Bronchial epithelial cell (primary cell): ENCODE data around the gene DPM2. TPM values are rescaled to one million over a fixed set of nuclear protein-coding genes. Genes with fewer than 3 reads are reported as not detected.

ENCODE experiments used
- DNase-seq: peaks from one replicate; pipeline ENCODE4 v3.0.0-alpha.2; 2010; ENCODE audit warnings: low read depth
- FAIRE-seq: peaks from 2 replicates; lab custom pipeline; 2011; peaks lifted over from hg19 to GRCh38; lab: Jason Lieb, UNC
- H3K27me3 ChIP-seq: 2 replicates; pipeline ENCODE4 v1.5.1; 2011; ENCODE audit warnings: low read length; ENCODE audit not compliant: control insufficient read depth, insufficient read depth
- H3K36me3 ChIP-seq: 2 replicates; pipeline ENCODE4 v1.5.1; 2011; ENCODE audit warnings: low read length; ENCODE audit not compliant: control insufficient read depth, insufficient read depth
- H3K4me3 ChIP-seq: 2 replicates; pipeline ENCODE4 v1.5.1; 2011; ENCODE audit warnings: mild to moderate bottlenecking, low read depth, low read length, control low read depth
- total RNA-seq: library from RNA; depleted of rRNA; stranded (reverse); fragments of >200 nt; gene quantifications from 2 replicates; pipeline ENCODE4 v1.2.1, GENCODE V29; 2014
- TF ChIP-seq, protein P1 (sequence below): IDR thresholded peaks from 2 replicates; pipeline ENCODE4 v1.5.1; 2011; ENCODE audit warnings: mild to moderate bottlenecking, moderate library complexity, low read length, control low read depth, inconsistent platforms; ENCODE audit not compliant: insufficient read depth, severe bottlenecking

Gene DPM2
- total RNA-seq, 1 donor from 2014 or later, result 11.8 TPM

DNA sequence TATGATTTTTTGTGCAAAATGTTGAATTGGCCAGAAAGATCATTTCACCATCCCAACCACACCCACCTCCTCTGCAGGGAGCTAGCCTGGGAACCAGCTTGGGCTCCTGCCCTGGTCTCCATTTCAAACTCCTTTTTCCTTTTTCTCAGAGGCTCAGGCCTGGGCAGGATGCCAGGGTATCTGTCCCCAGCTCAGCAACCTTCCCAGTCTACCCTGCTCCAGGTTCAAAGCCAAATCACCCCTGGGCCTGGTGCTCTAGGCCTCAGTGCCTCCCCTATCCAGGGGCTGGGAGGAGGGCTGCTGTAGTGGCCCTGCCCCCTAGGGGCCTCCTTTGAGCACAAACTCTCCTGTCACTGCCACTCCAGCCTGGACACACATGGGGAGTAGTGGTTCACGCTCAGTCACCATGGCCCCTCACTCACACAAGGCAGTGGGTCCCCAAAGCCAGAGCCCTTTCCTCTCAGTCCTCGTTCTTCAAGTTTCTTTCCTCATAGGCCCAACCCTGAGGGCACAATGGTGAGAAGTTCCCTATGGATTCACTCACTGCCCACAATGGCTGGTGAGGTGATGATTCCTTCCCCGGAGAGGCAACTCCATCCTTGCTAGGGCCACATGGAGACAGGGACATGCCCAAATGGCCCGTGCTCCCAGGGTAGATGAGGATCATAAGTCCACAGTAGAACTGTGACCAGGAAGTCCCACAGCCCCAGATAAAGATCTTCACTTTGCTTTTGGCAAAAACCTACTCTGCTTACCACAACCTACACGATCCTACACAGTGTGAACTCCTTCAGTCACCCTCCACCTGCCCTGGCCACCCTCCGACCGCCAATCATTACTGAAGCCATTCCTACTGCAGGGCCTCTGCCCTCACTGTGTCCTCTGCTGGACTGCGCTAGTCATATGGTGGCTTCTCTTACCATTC, 19.2 kb downstream of the DPM2 start:
- no peaks in the 10 kb centered on the region for H3K36me3 ChIP-seq
- FAIRE-seq, result no peak
- TF ChIP-seq, protein P1, sequence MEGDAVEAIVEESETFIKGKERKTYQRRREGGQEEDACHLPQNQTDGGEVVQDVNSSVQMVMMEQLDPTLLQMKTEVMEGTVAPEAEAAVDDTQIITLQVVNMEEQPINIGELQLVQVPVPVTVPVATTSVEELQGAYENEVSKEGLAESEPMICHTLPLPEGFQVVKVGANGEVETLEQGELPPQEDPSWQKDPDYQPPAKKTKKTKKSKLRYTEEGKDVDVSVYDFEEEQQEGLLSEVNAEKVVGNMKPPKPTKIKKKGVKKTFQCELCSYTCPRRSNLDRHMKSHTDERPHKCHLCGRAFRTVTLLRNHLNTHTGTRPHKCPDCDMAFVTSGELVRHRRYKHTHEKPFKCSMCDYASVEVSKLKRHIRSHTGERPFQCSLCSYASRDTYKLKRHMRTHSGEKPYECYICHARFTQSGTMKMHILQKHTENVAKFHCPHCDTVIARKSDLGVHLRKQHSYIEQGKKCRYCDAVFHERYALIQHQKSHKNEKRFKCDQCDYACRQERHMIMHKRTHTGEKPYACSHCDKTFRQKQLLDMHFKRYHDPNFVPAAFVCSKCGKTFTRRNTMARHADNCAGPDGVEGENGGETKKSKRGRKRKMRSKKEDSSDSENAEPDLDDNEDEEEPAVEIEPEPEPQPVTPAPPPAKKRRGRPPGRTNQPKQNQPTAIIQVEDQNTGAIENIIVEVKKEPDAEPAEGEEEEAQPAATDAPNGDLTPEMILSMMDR, result peak; percentile 11
- no peaks in the 10 kb centered on the region for H3K27me3 ChIP-seq
- H3K4me3 ChIP-seq, result no peak overlapping the region
- DNase-seq, result no peak

DNA sequence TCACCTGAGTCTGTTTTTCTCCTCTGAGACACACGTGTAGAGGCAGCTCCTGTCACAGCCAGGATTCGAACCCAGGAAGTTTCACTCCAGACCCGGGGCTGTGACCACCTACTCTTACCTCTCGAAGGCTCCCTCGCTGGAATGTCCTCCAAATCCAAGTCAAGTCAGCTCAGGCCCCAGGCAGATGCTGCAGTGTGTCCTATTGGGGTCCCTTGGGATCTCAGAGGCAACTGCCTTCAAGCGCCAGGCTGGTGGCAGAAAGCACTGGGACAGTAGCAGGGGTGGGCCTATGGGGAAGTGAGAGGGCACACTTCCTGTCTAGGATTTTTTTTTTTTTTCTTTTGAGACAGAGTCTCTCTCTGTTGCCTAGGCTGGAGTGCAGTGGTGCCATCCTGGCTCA, 20.1 kb downstream of the DPM2 start:
- peaks cover 4% of the 10 kb centered on the region for H3K36me3 ChIP-seq
- H3K27me3 ChIP-seq, result no peaks in the 10 kb centered on the region
- no peak for DNase-seq
- FAIRE-seq, result no peak
- TF ChIP-seq, protein P1, result no peak
- no peak overlapping the region for H3K4me3 ChIP-seq

DNA sequence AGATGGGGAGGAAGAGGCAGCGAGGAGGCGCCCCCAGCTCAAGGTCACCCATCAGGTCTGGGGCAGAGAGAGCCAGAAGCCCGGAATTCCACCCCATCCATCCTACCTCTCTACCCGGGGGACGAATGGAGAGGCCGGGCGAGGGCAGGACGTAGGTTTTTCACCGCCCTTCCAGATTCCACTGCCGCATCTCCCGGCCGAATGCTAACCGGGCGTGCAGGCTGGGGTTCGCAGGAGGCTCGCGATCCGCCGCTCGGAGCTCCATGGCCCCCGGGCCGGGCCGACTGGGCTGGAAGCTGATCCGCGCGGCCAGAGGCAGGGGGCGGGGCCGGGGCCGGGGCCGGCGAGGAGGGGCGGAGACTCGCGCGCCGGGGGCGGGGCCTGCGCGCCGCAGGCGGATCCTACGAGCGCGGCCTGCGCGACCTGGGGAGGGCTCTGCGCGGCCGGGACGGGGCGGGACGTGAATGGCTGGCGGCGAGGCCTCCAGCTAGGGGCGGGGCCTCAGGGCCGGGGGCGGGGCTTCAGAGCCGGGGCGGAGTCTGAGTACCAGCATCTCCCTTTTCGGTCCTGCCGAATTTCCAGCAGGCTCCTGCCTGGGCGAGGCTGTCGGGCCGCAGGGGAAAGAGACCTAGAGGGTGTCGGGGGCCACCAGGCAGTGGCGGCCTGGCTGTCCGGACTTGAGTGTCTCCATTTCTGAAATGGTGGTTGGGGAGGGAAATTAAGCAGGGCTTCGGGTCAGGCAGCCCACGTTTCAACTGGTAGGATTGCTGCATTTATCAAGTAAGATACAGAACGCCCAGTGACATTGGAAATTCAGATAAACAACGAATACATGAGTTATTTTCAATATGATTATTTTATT, 20.7 kb downstream of the DPM2 start, which contains the start of gene ST6GALNAC4:
ST6GALNAC4 (minus strand) TSS at position 322 of the 862 bp plus-strand sequence. CDS start 622 bp downstream, outside the sequence.
- Histone ChIP-seq H3K36me3 (peaks cover 9% of the 10 kb centered on the region), H3K4me3 (peak within 1 kb of the TSS; percentile 59), H3K27me3 (no peaks in the 10 kb centered on the region)
- TF ChIP-seq, protein P1, result no peak
- no peak for FAIRE-seq
- no peak for DNase-seq

DNA sequence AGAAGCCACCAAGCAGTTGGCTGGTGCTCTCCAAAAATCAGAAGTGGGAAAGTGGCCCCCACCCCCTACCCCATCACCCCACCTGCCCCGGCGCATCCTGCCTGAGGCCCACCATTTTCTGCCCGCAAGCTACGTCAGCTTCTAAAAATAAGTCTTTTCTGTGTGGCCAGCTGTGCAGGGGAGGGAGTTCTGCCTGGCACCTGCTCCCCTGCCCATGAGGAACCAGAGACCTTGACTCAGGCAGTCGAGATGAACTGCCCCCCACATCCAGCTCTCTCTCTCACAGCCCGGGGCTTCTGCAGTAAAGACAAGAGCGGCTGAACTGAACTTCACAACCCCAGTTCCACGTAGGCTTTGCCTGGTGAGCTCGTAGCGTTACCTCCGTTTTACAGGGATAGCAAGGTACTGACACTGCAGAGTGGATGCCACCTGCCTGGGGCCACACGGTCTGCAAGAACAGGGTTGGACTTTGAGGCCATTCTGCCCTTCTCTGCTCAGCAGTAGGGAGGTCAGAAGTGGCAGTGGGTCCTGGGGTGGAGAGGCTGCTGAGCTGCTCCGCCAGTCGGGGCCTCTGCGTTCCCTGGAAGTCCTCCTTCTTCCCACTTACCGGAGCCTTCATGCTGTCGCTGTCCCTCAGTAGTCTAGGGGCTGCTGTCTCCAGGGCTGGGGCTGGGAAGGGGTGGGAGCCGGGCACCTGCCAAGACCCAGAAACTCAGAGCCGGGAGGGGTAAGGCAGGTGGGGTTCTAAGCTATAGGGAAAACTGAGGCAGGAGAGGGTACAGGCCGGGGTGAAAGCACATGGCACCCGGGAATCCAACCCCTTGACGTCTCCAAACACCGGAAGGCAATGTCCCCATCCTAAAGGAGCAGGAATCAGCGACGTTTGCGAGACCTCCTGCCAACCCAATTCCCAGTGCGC, 21.6 kb downstream of the DPM2 start:
- no peaks in the 10 kb centered on the region for H3K27me3 ChIP-seq
- DNase-seq, result no peak
- no peak for FAIRE-seq
- H3K36me3 ChIP-seq, result peaks cover 12% of the 10 kb centered on the region
- peak overlapping the region; percentile 59 for H3K4me3 ChIP-seq
- TF ChIP-seq, protein P1, result no peak

DNA sequence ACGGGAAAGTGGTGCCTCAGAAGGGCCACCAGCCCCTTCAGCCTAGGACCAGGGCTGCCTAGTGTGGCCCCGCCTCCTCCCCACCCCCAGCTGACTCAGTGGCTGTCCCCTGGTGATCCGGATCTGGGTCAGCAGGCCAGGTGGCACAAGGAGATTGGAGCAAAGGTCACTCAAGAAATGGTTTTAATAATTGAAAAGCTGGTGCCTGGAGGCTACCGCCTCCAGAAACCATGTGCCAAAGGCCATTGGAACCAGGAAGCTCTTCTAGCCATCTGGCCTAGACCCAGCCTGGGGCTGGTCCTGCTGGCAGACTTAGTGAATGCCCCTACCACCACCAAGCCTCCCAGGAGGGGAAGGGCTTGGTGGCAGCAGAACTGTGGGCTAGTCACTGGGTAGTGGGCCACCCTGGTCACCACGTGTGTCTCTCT, 22.3 kb downstream of the DPM2 start:
- Histone ChIP-seq H3K27me3 (no peaks in the 10 kb centered on the region), H3K36me3 (peaks cover 13% of the 10 kb centered on the region), H3K4me3 (no peak overlapping the region)
- DNase-seq, result no peak
- FAIRE-seq, result no peak
- TF ChIP-seq, protein P1, result no peak
